ENCODE data around the gene MSMO1.
A peak's percentile ranks its signal among the peaks of the same experiment; 100 is the strongest.
"Not testable (repeated sequence)": the region's sequence is repeated elsewhere in the genome, so short reads cannot be mapped to it uniquely, and the experiment has no call there.

Gene MSMO1

DNA sequence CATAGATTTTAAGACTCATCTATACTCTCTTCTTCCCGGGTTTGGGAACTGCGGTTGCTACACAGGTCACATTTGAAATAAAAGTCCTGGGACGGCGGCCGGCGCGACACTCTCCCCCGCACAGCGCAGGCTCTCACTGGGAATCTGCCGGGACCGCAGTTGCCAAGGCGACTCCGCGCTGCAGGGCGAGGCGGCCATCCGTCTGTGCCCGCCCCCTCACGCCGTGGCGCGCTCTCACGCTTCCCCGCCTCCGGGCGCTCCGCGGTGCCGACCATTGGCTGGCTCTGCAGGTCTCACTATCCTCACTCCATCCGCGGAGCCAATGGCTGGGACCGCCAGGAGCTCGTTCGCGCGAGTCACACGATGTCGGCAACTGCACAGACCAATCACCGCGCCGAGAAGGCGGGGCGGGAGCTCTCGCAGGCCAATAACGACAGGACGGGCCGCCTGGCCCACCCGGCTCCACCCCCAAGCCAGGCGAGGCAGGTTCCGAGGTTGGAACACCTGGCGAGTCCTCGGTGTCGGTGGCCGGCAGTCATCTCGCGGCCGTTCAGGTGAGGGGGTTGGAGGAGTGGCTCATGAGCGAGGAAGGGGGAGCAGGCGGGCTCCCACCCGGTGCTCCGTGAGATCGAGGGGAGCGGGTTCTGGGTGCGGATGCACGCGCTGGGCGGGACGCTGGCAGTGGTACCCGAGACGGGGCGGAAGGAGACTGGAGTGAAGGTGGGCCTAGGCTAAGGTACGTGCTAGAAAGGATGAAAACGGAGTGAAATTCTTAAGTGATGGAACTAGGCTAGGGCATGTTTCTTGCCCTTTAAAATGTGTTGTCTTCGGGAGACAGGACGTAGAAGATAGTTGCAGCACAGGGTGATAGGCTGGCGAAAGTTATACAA lies at the start of gene MSMO1:
TSS of gene MSMO1 (plus strand) at position 459 of the 890 bp plus-strand sequence. CDS start 5,702 bp downstream, outside the sequence.
- peak; percentile 97 to 98 (median 97) for DNase-seq (ENCODE audit: low read depth in 3 of 3)

DNA sequence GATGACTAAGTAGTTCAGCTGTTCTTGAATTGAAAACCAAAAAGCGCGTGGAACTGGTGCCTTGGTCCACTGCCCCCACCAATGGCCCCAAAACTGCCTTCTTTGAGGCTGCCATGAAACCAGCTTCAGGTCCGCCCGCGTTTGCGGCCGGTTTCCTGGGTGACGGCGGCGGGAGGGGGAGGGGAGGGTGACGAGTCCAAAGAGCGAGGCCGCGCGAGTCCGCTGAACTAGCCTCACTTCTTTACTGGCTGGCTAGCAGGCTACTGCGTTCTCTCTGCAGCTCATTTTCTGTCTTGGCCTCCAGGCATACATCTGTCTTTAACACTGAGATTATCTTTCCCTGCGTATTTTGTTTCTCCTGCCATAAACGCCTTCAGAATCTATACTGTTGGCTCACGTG lies 47.9 kb upstream of the MSMO1 start:
- DNase-seq (ENCODE audit: low read depth in 3 of 3): not testable (repeated sequence)

DNA sequence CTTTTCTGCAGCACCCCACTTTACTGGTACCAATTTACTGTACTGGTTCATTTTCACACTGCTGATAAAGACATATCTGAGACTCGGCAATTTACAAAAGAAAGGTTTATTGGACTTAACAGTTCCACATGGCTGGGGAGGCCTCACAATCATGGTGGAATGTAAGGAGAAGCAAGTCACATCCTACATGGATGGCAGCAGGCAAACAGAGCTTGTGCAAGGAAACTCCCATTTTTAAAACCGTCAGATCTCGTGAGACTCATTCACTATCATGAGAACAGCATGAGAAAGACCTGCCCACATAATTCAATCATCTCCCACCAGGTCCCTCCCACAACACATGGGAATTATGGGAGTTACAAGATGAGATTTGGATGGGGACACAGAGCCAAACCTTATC lies 42.8 kb upstream of the MSMO1 start:
- DNase-seq (ENCODE audit: low read depth in 3 of 3): not testable (repeated sequence)

DNA sequence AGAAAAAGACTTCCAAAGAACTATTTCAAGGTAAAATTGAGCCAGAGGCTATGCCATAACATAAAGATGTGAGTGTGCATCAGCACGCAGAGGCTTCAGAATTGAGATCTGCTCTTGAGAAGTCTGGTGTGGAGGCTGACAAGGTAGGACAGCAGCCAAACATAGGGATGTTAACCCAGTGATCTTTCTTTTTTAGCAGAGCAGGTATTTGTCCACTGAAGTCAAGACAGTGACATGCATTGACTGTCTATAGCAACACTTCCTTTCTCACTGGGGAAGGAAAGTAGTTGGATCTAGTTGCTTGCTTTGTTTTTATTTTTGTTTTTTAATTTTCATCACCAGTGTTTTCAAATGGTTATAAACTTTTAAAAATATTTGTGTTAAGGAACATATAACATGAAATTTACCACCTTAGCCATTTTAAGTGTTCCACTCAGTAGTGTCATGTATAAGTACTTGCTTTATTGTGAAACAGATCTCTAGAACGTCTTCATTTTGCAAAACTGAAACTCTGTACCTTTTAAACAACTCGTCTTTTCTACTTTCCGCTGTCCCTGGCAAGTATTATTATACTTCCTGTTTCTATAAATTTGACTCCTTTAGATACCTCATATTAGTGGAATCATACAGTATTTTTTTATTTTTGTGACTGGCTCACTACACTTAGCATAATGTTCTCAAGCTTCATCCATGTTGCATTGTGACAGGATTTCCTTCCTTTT lies 40.7 kb upstream of the MSMO1 start:
- DNase-seq (ENCODE audit: low read depth in 3 of 3): not testable (repeated sequence)

DNA sequence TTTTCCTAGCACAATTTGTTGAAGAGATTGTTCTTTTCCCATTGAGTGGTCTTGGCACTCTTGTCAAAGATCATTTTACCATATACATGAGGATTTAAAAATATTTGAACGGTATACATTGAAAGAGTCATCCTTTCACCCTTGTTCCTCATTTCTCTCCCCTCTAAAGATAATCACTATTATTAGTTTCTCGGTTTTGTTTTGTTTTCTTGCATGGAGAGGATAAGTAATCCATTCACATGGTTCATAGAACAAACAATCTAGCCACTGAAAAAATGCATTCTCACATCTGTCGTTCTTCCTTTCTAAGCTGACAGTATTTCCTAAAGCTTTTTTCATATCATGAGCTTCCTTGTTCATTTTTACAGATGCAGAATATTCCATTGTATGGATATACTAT lies 39.2 kb upstream of the MSMO1 start:
- no peak for DNase-seq (ENCODE audit: low read depth in 3 of 3)

DNA sequence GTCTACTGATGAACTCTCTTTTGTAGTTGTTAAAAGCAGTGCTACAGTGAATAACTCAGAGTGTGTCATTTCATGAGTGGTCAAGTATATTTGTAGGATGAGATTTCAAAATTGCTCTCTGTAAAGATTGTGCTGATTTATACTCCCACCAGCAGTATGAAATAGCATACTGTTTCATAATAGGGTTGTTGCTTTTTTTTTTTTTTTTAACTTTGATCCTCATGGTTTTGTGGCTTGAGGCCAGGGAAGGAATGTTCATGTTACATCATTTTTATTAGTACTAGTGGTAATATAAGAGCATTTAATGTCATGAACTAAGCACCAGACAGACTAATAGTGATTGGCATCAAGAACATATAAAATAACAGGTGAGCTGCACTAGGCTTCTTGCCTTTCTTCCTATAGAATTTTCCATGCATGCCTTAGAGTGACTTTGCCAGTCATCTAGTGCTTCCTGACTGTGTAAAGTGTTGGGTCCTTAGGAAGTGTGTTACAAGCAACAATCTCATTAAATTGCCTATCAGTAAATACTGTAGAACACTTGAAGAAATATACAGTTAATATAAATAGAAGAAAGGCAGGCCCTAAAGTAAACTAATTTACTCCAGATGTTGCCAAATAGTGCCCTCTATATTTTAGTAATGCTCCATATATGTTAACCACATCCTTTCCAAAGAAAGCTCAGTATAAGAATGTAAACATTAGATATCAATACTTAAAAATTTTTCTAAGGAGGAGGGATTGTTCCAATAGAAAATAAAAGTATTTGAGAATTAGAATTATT lies 38.6 kb upstream of the MSMO1 start:
- DNase-seq (ENCODE audit: low read depth in 3 of 3): no peak

DNA sequence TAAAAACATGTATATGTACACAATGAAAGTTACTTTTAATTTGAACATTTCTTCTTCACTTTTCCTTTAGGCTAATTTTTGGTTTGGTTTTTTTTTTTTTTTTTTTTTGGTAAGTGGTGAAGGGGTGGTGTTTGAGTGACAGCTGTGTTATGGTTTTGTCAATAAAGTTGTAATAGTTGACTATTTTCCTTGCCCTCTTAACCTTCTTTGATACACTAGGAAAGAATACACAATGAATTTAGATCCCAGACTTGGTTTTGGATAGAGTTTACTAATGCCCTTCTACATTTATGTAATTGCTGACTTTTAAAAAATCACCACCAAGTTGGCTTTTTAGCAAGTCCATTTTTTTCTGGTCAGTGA lies 38.1 kb upstream of the MSMO1 start:
- no peak for DNase-seq (ENCODE audit: low read depth in 3 of 3)

DNA sequence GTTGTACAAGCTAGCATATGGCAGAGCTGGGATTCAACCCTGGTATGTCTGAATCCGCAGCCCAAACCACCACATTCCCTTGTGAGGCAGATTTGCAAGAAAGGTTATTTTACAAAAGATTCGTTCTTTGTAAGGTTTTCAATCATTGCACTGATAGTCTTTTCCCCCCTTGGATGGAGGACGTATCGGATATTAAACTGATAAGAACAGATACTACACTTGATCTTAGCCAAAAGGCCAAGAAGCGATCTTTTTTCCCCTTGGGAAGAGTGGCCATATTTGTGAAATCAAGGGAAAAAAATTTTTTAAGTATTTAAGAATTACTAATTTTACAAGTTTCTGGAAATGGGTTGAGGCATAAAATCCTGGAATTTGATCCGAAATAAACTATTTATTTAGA lies 34.4 kb upstream of the MSMO1 start:
- DNase-seq (ENCODE audit: low read depth in 3 of 3): no peak

DNA sequence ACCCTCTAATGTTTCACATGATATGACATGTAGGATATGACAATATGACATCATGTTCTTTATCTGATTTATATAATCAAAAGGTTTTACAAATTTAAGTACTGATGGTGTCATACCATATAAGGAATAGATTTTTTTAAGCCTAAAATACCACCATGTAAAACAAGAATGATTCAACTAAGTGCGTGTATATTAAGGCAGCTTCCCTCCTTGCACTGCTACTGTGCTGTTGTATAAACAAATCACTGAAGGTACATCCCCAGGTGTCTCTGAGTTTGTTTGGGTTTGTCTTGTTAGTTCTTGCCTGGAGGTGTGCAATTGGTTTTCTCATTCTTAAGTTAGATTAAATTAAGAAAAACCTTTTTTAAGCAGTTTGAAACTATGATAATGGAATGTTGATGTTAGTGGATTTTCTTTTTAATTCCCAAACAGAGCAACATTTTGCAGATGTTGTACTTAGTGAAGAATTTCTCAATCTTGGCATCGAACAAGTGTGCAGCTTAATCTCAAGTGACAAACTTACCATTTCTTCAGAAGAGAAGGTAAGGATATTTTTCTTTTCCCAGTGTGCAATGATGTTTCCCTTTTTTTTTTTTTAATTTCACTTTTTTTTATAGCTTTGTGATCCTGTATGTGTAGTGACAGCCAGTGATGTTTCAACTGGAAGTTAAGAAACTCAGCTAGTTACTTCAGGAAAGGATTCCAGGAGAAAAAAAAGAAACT lies 33.4 kb upstream of the MSMO1 start:
- no peak for DNase-seq (ENCODE audit: low read depth in 3 of 3)

DNA sequence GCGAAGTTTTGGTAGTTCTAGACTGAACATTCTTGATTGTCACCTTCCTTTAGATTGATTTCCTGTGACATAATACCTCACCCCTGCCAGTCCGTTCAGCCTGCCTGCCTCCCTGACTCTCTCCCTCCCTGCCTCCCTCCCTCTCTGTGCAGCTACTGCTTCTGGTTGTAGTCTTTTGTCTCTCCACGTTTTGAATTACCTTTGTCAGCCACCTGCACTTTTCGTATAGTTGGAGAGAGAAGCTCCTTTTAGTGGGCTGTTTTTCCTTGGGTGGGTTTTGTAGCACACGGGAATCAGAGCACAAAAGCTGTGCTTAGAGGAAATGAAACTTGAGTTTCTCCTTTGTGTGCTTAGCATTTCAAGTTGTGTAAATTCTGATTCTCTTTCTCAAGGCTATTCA lies 32.6 kb upstream of the MSMO1 start:
- no peak for DNase-seq (ENCODE audit: low read depth in 3 of 3)

DNA sequence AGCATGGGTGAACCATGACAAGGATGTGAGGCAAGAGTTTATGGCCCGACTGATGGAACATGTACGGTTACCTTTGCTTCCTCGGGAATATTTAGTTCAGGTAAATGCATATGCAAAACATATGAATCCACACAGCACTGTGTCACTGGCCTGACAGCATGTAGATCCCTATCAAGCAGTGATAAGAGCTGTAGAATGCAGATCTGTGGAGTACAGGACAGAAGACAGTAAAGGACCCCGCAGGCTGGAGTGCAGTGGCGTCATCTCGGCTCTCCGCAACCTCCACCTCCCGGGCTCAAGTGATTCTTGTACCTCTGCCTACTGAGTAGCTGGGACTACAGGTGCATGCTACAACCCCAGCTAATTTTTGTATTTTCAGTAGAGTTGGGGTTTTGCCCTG lies 29.8 kb upstream of the MSMO1 start:
- no peak for DNase-seq (ENCODE audit: low read depth in 3 of 3)

DNA sequence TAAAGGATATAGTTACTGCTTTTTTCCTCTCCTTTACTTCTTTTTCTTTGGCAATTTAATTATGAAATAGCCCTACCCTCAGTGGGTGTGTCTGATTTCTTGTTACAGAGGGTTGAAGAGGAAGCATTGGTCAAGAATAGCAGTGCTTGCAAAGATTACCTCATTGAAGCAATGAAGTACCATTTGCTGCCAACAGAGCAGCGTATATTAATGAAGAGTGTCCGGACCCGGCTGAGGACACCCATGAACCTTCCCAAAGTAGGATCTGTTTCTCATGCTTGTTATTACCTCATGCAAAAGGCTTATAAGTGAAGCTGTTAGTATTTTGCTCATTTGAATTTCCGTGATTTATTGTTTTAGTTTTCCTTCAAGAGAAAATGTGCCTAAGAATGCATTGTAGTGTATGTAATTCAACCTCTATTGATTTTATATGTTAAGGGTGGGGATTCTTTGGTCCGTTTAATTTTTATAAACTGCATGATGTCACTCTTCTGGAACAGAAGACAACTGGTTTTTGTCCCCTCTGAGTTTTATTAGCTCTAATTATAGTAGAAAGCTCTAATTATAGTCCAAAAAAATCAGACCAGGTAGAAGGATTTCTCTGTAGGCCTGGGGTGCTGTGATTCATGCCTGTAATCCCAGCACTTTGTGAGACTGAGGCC lies 27.9 kb upstream of the MSMO1 start:
- no peak for DNase-seq (ENCODE audit: low read depth in 3 of 3)

DNA sequence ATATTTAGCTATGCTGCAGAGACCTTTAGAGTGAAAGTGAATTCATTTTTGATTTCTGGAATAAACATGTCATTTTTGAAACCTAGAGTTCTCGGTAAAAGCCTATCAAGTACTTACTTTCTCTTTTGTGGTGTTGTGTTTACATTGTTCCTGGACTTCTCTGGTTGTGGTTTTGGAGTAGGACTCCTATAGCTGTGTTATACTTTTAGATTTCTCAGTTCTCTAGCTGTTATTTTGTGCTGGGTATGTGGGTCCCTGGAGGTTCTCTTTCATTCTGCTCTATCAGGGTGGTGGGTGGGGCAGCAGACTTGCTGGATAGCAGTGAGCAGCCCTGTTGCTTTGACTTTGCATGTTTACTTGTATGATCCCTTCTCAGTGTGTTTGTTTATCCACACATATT lies 25.6 kb upstream of the MSMO1 start:
- no peak for DNase-seq (ENCODE audit: low read depth in 3 of 3)

DNA sequence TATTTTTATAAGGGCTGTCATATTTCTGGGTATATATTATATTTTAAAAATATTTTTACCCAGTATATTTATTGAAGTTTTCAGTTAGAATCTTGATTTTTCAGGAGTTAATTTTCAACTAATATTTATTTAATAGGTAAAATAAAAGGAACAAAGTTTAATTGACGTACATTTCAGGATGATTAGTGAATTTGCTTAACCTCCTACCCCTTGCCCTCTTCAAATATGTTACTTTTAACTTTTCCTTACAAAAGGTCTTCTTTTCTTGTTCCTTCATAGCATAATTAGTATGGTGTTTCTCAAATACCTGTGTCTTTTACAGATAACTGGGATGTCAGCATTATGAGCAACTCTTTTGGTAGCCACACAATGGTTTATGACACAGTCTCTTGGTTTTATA lies 24.8 kb upstream of the MSMO1 start:
- DNase-seq (ENCODE audit: low read depth in 3 of 3): no peak

DNA sequence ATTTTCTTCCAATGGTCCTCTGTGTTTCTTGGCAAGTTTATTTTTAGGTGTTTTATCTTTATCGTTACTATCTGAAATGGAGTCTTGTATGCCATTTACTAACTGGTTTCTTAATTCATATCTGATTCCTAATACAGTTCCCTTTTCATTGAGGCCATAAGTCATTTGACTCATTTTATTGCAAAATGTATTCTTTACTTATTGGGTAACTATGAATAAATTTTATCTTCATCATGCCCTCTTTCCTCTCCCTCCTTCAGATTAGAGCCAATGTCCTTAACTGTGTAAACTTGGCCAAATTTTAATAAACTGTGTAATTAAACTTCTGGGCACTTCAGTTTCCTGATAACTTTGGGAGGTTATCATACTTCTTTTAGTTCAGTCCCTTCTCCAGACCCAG lies 19.3 kb upstream of the MSMO1 start:
- DNase-seq (ENCODE audit: low read depth in 3 of 3): no peak

DNA sequence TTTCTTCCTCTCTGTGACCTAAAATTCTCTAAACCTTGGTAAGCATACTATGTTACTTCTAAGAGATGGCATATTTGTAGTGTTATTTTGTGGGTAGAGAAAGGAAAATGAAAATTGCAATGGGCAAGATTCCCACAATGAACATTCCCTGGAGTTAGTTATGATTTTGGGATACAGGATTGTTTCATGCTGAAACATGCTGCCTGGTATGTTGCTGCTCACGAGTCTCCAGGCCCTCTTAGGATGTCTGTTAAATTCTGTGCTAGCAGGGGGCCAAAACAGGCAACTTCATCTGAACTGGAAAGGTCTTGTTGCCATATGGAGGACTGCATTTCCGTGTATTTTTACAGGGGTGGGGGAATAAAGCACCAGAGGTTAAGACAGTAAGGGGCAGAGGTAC lies 18.9 kb upstream of the MSMO1 start:
- DNase-seq (ENCODE audit: low read depth in 3 of 3): no peak

DNA sequence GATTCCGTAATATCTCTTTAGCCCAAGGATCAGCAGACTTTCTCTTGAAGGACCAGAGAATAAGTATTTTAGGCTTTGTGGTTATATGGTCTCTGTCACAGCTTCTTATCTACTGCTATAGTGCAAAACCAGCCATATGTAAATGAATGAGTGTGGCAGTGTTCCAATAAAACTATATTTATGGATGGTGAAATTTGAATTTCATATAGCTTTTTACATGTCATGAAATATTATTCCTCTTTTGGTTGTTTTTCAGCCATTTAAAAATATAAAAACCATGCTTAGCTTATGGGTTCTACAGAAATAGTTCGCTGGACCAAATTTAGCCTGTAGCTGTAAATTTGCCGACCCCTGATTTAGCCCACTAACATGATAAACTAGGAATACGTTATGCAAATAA lies 18.0 kb upstream of the MSMO1 start:
- no peak for DNase-seq (ENCODE audit: low read depth in 3 of 3)

DNA sequence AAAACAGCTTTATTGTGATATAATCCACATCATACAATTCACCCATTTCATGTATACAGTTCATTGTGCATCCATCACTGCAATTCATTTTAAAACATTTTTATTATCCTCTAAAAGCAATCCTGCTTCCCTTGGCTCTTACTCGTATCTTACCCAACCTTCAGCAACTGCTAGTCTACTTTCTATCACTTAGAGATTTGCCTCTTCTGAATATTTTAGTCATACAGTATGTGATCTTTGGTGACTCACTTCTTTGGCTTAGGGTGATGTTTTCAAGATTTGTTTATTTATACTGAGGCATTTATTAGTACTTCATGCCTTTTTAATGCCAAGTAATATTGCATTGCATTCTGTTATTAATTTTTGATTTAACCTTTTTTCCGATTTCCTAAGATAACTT lies 15.0 kb upstream of the MSMO1 start:
- DNase-seq (ENCODE audit: low read depth in 3 of 3): no peak

DNA sequence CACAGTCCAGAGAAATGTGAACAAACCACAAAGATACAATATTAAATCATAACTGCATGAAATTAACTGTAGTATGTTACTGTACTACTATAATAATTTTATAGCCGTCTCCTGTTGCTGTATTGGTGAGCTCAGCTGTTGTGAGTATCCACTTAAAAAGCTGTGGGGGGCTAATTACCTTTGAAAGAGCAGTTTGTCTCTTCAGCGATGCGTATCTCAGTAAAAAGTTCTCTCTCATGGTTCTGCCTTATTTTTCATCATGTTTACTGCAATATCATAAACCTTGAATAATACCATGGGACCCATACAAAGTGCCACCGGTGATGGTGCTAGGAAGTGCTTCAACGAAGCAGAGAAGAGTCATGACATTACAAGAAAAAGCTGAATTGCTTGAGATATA lies 8.4 kb upstream of the MSMO1 start:
- DNase-seq (ENCODE audit: low read depth in 3 of 3): no peak

DNA sequence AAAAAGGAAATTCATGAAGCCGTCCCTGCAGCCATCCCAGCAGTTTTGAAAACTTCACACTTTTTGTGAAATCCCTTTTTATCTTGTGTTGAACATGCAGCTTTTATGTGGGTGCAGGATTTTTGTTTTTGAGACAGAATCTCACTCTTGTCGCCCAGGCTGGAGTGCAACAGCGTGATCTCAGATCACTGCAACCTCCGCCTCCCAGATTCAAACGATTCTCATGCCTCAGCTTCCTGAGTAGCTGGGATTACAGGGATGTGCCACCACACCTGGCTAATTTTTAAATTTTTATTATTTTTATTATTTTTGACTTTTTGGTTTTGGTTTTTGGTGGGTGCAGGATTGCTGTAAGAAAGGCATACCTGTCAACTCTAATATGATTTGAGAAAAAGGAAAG lies 8.0 kb upstream of the MSMO1 start:
- DNase-seq (ENCODE audit: low read depth in 3 of 3): no peak

DNA sequence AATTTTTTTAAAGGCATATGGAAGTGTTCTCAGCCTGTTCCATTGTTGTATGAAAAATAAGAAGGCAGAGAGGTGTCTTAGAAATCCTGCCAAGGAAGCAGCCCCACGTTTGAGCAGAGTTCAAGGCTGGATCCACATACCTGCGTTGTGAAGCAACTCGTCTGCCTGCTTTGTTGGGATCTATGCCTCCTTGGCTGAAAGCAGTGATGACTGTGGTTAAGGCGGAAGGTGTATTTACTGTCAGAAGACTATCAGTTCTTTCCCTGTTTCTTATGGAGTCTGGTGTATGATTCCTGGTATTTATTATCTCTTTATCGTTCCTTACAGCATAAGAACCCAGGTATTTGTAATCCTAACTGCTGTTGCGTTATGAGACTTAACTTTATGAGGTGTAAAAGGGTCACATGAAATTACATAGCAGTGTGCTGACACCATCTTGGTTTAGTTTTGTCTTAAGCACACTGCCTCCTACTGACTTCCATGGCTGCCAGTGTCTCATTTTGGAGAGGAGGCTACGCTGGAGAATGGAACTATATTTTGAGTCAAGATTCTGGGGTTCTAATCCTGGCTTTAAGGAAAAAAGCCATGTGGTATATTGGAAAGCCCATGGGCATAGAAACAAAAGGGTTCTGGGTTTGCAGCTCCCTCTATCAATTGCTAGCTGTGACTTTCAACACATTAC lies 3.1 kb upstream of the MSMO1 start:
- DNase-seq (ENCODE audit: low read depth in 3 of 3): no peak
